Esophagus squamous epithelium (tissue), 4 donors: ENCODE results near the gene P2RY14.

Source experiments
- POLR2A ChIP-seq, 4 donors: fragments of 450-650 bp; IDR thresholded peaks; one replicate each; pipeline ENCODE4 v1.6.1; 2017; ENCODE audit warnings: antibody characterized with exemption in 4 of 4, mild to moderate bottlenecking in 4 of 4, moderate library complexity in 3 of 4
- TF ChIP-seq, protein P1 (sequence below), 6 experiments: fragments of 450-650 bp in 4 of 6; fragments of 200-600 bp in 2 of 6; sonication (generic) in 2 of 6; IDR thresholded peaks; one replicate each; pipeline ENCODE4 v1.5.1; 2016 to 2019; ENCODE audit warnings: antibody characterized with exemption in 6 of 6, mild to moderate bottlenecking in 4 of 6, moderate library complexity in 4 of 6

DNA sequence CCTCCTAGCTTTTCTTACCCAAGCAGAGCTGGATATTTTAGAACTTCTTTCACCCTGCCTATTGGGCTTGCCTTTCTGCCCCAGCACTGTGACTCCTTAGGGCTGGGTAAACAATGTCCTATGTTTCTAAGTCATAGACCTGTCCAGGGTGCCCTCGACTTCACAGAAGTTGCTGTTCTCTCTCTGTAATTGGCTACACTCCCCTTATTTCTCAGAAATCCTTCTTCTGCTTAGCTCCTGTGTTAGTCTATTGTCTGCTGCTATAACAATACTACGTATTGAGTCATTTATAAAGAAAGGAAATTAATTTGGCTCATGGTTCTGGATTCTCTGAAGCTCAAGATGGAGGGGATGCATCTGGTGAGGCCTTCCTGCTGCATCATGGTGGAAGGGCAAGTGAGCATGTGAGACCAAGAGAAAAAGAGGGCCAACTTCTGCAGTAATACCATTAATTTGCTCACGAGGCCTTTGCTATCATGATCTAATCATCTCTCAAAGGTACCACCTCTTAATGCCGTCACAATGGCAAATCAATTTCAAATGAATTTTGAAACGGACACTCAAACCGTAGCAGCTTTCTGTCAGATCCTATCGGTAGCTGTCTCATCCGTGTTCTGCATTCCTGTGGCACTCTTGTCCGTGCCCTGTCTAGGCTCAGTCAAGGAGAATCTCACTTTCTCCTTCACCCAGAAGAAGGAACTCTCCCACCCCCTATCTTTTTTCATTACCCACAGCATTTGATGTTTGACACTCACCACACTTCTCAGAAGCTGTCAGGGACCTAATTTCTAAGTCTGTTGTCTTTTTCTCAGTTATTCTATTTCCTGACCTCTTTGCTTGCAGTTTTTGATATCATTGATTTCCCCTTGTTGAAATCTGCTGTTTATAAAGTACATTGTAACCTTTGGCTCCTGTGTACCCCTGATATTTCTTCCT, 53.0 kb downstream of the P2RY14 start:
- TF ChIP-seq, protein P1, sequence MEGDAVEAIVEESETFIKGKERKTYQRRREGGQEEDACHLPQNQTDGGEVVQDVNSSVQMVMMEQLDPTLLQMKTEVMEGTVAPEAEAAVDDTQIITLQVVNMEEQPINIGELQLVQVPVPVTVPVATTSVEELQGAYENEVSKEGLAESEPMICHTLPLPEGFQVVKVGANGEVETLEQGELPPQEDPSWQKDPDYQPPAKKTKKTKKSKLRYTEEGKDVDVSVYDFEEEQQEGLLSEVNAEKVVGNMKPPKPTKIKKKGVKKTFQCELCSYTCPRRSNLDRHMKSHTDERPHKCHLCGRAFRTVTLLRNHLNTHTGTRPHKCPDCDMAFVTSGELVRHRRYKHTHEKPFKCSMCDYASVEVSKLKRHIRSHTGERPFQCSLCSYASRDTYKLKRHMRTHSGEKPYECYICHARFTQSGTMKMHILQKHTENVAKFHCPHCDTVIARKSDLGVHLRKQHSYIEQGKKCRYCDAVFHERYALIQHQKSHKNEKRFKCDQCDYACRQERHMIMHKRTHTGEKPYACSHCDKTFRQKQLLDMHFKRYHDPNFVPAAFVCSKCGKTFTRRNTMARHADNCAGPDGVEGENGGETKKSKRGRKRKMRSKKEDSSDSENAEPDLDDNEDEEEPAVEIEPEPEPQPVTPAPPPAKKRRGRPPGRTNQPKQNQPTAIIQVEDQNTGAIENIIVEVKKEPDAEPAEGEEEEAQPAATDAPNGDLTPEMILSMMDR (IDR thresholded peaks at IDR 0.05) = no peak
- no peak for TF ChIP-seq POLR2A (IDR thresholded peaks at IDR 0.05)
